Pancreas (tissue), 10 donors: ENCODE data around the gene PANK1. TPM values are rescaled to one million over a fixed set of nuclear protein-coding genes. Genes with fewer than 3 reads are reported as not detected.

Source experiments
- ATAC-seq, 4 donors: fragments of 200-7000 bp; cut with Tn5 transposase; one replicate each; pipeline versions ENCODE4 v1.8.0 to v1.9.1; 2020; ENCODE audit warnings: mild to moderate bottlenecking in 4 of 4, moderate library complexity in 4 of 4
- DNase-seq, 6 donors: peaks; one replicate each; pipeline ENCODE4 v3.0.0-alpha.2; 2020
- FAIRE-seq: peaks from 2 replicates; lab custom pipeline; 2012; peaks lifted over from hg19 to GRCh38; lab: Jason Lieb, UNC
- H3K27ac ChIP-seq, 4 donors: fragments of 200-600 bp; sonication (generic); 1 replicate in 3 of 4; 2 replicates in 1 of 4; pipeline versions ENCODE4 v1.5.0 to v1.8.0; 2020
- H3K27me3 ChIP-seq, 4 donors: fragments of 200-600 bp; one replicate each; pipeline ENCODE4 v1.8.0; 2021
- H3K36me3 ChIP-seq, 3 donors: fragments of 200-600 bp; sonication (generic) in 1 of 3; one replicate each; pipeline versions ENCODE4 v1.5.0 to v1.8.0; 2020 to 2021
- H3K4me1 ChIP-seq, 3 donors: fragments of 200-600 bp; one replicate each; pipeline ENCODE4 v1.8.0; 2021
- H3K4me3 ChIP-seq, 4 donors: fragments of 200-600 bp; sonication (generic) in 2 of 4; one replicate each; pipeline versions ENCODE4 v1.5.0 to v1.8.0; 2020 to 2021
- H3K9me3 ChIP-seq, 4 donors: fragments of 200-600 bp; one replicate each; pipeline ENCODE4 v1.8.0; 2021
- WGBS, 2 donors: extraction: QIAGEN DNeasy Blood & Tissue Kit; methylation state at CpG; one replicate each; pipeline ENCODE4 v1.1.7; 2013; 5-methylcytosine and 5-hydroxymethylcytosine counted together
- intact Hi-C, 3 donors: fragments of 100-400 bp; cut with DNase I; formaldehyde crosslinking; loops; one replicate each; pipeline versions ENCODE4 v1.11.1 to v1.14.2; 2022
- polyA plus RNA-seq, 2 donors: library from polyadenylated mRNA; stranded (reverse); fragments of 200-250 nt; gene quantifications; one replicate each; pipeline ENCODE4 v1.2.3, GENCODE V29; 2013
- total RNA-seq, 6 donors: library from RNA; stranded (reverse); fragmentation: NEBNext Ultra II Directional in 4 of 6; extraction: Animal tissue kit (Norgen Biotek cat#: 25700) in 4 of 6; gene quantifications; one replicate each; pipeline versions ENCODE4 v1.2.1 to v1.2.4, GENCODE V29; 2021 to 2023
- TF ChIP-seq, protein P1 (sequence below), 4 donors: fragments of 200-600 bp; sonication (generic) in 3 of 4; IDR thresholded peaks; one replicate each; pipeline versions ENCODE4 v1.5.0 to v1.8.0; 2021; ENCODE audit warnings: antibody characterized with exemption in 4 of 4
- donor health status: healthy with polysubstance abuse.
- donor health status: DM: no; HTN: no; CAD: no; lungs with moderate emphysema.
- donor health status: DM: no; HTN: no; CAD: no.
- donor health status: control.
- donor health status: control.
- donor health status: Bipolar disorder and iron deficiency.
- donor health status: DM: yes; HTN: yes; CAD: no.
- donor health status: DM: no; HTN: no; CAD: no.
- donor health status: DM: no; HTN: no; CAD: no.
- donor health status: DM: yes; HTN: yes; CAD: no.

Gene PANK1
- total and polyA plus RNA-seq, 8 donors = 0.46 to 3.5 (median 2.3) TPM

DNA sequence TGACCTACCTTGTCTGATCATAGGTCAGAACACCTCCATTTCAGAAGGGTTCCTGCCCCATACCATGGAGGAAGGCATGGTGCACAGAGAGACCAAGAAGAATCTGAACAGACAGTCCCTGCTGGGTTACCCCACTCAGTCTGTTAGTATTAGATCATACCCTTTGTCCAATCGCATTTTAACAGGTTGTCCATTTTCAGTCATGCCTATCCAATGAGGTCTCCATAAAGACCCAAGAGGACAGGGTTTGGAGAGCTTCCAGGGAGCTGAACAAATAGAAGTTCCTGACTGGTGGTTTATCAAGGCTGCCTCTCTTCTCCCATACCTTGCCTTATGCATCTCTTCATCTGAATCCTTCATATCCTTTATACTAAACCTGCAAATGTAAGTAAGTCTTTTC is 88.4 kb downstream of the PANK1 start:
- Histone ChIP-seq H3K27me3 (no peaks in the 10 kb centered on the region), H3K27ac (no peak overlapping the region), H3K9me3 (no peaks in the 10 kb centered on the region), H3K4me3 (no peak overlapping the region), H3K36me3 (no peaks in the 10 kb centered on the region), H3K4me1 (peaks cover 0 to 4% (median 0%) of the 10 kb centered on the region in 3 donors)
- FAIRE-seq (no peak), ATAC-seq (peak in 2 of 4 donors; percentile 45 to 55), DNase-seq (no peak)
- TF ChIP-seq, protein P1, sequence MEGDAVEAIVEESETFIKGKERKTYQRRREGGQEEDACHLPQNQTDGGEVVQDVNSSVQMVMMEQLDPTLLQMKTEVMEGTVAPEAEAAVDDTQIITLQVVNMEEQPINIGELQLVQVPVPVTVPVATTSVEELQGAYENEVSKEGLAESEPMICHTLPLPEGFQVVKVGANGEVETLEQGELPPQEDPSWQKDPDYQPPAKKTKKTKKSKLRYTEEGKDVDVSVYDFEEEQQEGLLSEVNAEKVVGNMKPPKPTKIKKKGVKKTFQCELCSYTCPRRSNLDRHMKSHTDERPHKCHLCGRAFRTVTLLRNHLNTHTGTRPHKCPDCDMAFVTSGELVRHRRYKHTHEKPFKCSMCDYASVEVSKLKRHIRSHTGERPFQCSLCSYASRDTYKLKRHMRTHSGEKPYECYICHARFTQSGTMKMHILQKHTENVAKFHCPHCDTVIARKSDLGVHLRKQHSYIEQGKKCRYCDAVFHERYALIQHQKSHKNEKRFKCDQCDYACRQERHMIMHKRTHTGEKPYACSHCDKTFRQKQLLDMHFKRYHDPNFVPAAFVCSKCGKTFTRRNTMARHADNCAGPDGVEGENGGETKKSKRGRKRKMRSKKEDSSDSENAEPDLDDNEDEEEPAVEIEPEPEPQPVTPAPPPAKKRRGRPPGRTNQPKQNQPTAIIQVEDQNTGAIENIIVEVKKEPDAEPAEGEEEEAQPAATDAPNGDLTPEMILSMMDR (IDR thresholded peaks at IDR 0.05) = no peak
- intact Hi-C loops = no loop called here
- 84 to 89% methylated on average over 1 of the region's 1 CpG for WGBS, 2 donors

DNA sequence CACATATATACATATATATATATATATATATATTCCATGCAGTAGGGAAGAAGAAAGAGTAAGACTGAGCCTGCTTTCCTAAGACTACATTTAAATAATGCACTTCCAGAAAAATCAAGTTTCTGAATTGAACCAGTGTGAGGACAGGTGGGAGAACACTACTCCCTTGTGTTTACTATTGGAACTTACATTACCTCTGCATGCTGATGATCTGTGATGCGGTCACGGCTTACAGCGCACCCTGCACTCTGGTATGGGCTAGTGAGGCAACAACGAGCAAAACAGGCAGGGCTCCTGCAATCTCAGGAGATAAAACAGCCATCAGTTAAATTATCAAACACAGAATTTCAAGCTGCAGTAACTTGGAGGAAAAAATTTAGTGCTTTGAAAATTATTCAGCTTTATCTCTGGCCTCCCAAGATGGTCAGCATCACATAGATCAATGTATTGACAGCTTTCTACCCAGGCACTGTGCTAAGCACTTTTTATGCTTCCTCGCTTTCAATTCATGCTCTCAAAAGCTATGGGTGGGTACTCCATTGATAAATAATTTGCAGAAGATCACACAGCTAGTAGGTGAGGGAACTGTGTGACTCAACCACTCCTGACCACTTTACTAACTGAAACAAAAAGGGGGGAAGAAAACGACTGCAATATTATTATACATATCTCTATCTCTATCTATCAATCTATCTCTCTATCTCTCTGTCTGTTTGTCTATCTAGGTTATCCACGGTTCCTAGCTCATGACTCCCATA is 89.2 kb downstream of the PANK1 start:
- 74 to 76% methylated on average over 7 of the region's 7 CpGs for WGBS, 2 donors
- H3K36me3 ChIP-seq = no peaks in the 10 kb centered on the region
- intact Hi-C loops = no loop called here
- no peak for FAIRE-seq
- TF ChIP-seq, protein P1 (IDR thresholded peaks at IDR 0.05) = no peak
- H3K27me3 ChIP-seq = no peaks in the 10 kb centered on the region
- H3K4me3 ChIP-seq = no peak overlapping the region
- DNase-seq = no peak
- H3K4me1 ChIP-seq = peaks cover 0 to 4% (median 0%) of the 10 kb centered on the region in 3 donors
- no peak overlapping the region for H3K27ac ChIP-seq
- no peaks in the 10 kb centered on the region for H3K9me3 ChIP-seq
- peak in 3 of 4 donors; percentile 26 to 71 (median 58) for ATAC-seq

DNA sequence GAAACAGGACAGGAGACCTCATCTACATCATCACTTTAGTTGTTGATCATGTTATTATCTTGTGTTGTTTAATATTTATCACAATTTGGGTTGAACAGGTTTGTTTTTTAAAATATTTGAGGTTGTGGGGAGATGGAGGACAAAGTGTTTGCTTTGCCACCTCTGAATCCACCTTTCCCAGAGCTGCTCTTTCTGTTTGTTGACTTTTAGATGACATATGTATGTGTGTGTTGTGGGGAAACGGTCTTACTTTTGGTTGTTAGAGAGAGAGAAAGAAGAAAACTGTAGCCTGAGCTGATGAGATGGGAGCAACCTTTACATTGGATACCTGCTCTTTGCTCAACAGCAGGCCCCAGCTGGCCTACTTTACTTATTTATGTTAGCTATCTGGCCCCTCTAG is 90.6 kb downstream of the PANK1 start:
- no peak overlapping the region for H3K27ac ChIP-seq
- H3K9me3 ChIP-seq = no peaks in the 10 kb centered on the region
- intact Hi-C loops = loop anchor here in 1 of 3 donors (5.0 kb wide), 1 partner anchor 127 kb away; no protein-coding TSS in a partner anchor
- H3K4me3 ChIP-seq = no peak overlapping the region
- H3K4me1 ChIP-seq = peaks cover 0 to 7% (median 0%) of the 10 kb centered on the region in 3 donors
- peak in 3 of 4 donors; percentile 24 to 61 (median 36) for ATAC-seq
- TF ChIP-seq, protein P1 (IDR thresholded peaks at IDR 0.05) = no peak
- no peak for DNase-seq
- FAIRE-seq = no peak
- H3K27me3 ChIP-seq = no peaks in the 10 kb centered on the region
- H3K36me3 ChIP-seq = no peaks in the 10 kb centered on the region
- WGBS, 2 donors = 35 to 47% methylated on average over 1 of the region's 1 CpG

- H3K4me1 ChIP-seq = peaks cover 9 to 18% (median 10%) of the 10 kb centered on the region in 3 donors
- 53 to 64% methylated on average over 5 of the region's 5 CpGs for WGBS, 2 donors
- TF ChIP-seq, protein P1 (IDR thresholded peaks at IDR 0.05) = no peak
- intact Hi-C loops = loop anchor here in 1 of 3 donors (5.0 kb wide), 1 partner anchor 126 kb away; no protein-coding TSS in a partner anchor
- no peak overlapping the region for H3K4me3 ChIP-seq
- peak; percentile 68 to 83 (median 76) for ATAC-seq
- DNase-seq = no peak
- no peaks in the 10 kb centered on the region for H3K27me3 ChIP-seq
- no peaks in the 10 kb centered on the region for H3K36me3 ChIP-seq
- H3K27ac ChIP-seq = peak overlapping the region in 2 of 4 donors; percentile 37 to 73
- H3K9me3 ChIP-seq = no peaks in the 10 kb centered on the region
- no peak for FAIRE-seq
Measured at GRCh38 chr10:89553064-89553734, 91.8 kb downstream of the PANK1 start.
